Lower leg skin (tissue), 3 donors: ENCODE results near the gene PTPRB.

ENCODE experiments used
- CTCF ChIP-seq, 3 donors: fragments of 450-650 bp; IDR thresholded peaks; one replicate each; pipeline ENCODE4 v1.5.1; 2016; ENCODE audit warnings: antibody characterized with exemption in 3 of 3, mild to moderate bottlenecking in 3 of 3, moderate library complexity in 2 of 3
- POLR2A ChIP-seq, 2 donors: fragments of 450-650 bp; IDR thresholded peaks; one replicate each; pipeline ENCODE4 v1.6.1; 2016 to 2017; ENCODE audit warnings: antibody characterized with exemption in 2 of 2, mild to moderate bottlenecking in 1 of 2, moderate library complexity in 1 of 2

- TF ChIP-seq CTCF (IDR thresholded peaks at IDR 0.05) (no peak), POLR2A (IDR thresholded peaks at IDR 0.05) (no peak)
Measured at GRCh38 chr12:70507442-70507841, 129.8 kb downstream of the PTPRB start.
